ENCODE results near the gene ACACB.

ACACB gene

GRCh38 chr12:109299849-109300248, 183.5 kb downstream of the ACACB start:
- no peak for DNase-seq (ENCODE audit: low read depth in 2 of 2)

GRCh38 chr12:109301643-109302168, 185.3 kb downstream of the ACACB start:
- no peak for DNase-seq (ENCODE audit: low read depth in 2 of 2)

- no peak for DNase-seq (ENCODE audit: low read depth in 2 of 2)
These were observed 186.0 kb downstream of the ACACB start for GRCh38 chr12:109302358-109302757.

- DNase-seq (ENCODE audit: low read depth in 2 of 2): no peak
These were observed 186.4 kb downstream of the ACACB start for GRCh38 chr12:109302770-109303169.

- DNase-seq (ENCODE audit: low read depth in 2 of 2): no peak
These were observed 188.1 kb downstream of the ACACB start for GRCh38 chr12:109304485-109304884.

- no peak for DNase-seq (ENCODE audit: low read depth in 2 of 2)
These were observed 189.2 kb downstream of the ACACB start for GRCh38 chr12:109305547-109305946.

GRCh38 chr12:109307051-109307450, 190.7 kb downstream of the ACACB start:
- no peak for DNase-seq (ENCODE audit: low read depth in 2 of 2)

- DNase-seq (ENCODE audit: low read depth in 2 of 2): no peak
These were observed 192.4 kb downstream of the ACACB start, which contains the start of gene FOXN4 for GRCh38 chr12:109308534-109309380. FOXN4 (minus strand) TSS chr12:109309284; CDS start chr12:109308321, 963 bp downstream.

- DNase-seq (ENCODE audit: low read depth in 2 of 2): no peak
These were observed 193.2 kb downstream of the ACACB start for GRCh38 chr12:109309381-109310246.

GRCh38 chr12:109310247-109311125, 194.1 kb downstream of the ACACB start:
- DNase-seq (ENCODE audit: low read depth in 2 of 2): no peak

All from fibroblast of skin of left quadriceps (primary cell).